ENCODE results near the gene ZNF576.
"Not testable (repeated sequence)": the region's sequence is repeated elsewhere in the genome, so short reads cannot be mapped to it uniquely, and the experiment has no call there.

Gene ZNF576

GRCh38 chr19:43628646-43629326 lies 32.4 kb downstream of the ZNF576 start:
- no peak for DNase-seq

- DNase-seq, result no peak
Observed at GRCh38 chr19:43631491-43631890, 35.1 kb downstream of the ZNF576 start.

GRCh38 chr19:43633520-43633919 lies 37.1 kb downstream of the ZNF576 start:
- DNase-seq, result no peak

- no peak for DNase-seq
Observed at GRCh38 chr19:43634068-43634467, 37.7 kb downstream of the ZNF576 start.

- DNase-seq, result no peak
Observed at GRCh38 chr19:43634506-43634871, 38.1 kb downstream of the ZNF576 start.

- DNase-seq, result no peak
Observed at GRCh38 chr19:43634872-43635560, 38.6 kb downstream of the ZNF576 start.

GRCh38 chr19:43635561-43635940 lies 39.2 kb downstream of the ZNF576 start:
- DNase-seq, result not testable (repeated sequence)

- no peak for DNase-seq
Observed at GRCh38 chr19:43636121-43636683, 39.8 kb downstream of the ZNF576 start.

GRCh38 chr19:43638214-43638994 lies 42.0 kb downstream of the ZNF576 start:
- DNase-seq, result no peak

GRCh38 chr19:43638995-43639518 lies 42.7 kb downstream of the ZNF576 start:
- DNase-seq, result no peak

GRCh38 chr19:43639519-43640423 lies 43.4 kb downstream of the ZNF576 start, which contains the start of gene CADM4:
TSS of gene CADM4 (minus strand) at chr19:43639850. CDS start at chr19:43639790, 60 bp downstream.
- peak; percentile 42 for DNase-seq

- no peak for DNase-seq
Observed at GRCh38 chr19:43640424-43640757, 44.0 kb downstream of the ZNF576 start.

- DNase-seq, result no peak
Observed at GRCh38 chr19:43641333-43641732, 44.9 kb downstream of the ZNF576 start.

- DNase-seq, result no peak
Observed at GRCh38 chr19:43642531-43642930, 46.1 kb downstream of the ZNF576 start.

GRCh38 chr19:43643326-43643725 lies 46.9 kb downstream of the ZNF576 start:
- DNase-seq, result no peak

GRCh38 chr19:43644181-43644580 lies 47.8 kb downstream of the ZNF576 start:
- DNase-seq, result no peak

GRCh38 chr19:43648633-43649032 lies 52.2 kb downstream of the ZNF576 start:
- no peak for DNase-seq

- DNase-seq, result no peak
Observed at GRCh38 chr19:43649514-43649913, 53.1 kb downstream of the ZNF576 start.

GRCh38 chr19:43650276-43650675 lies 53.9 kb downstream of the ZNF576 start:
- not testable (repeated sequence) for DNase-seq

Data from hematopoietic multipotent progenitor cell treated with erythropoietin and hydrocortisone succinate and interleukin-3 and kit ligand, for 4 days (in vitro differentiated cells).